Body of pancreas (tissue), 4 donors: ENCODE results near the gene BRPF3.

Experiments
- POLR2A ChIP-seq, 3 donors: fragments of 450-650 bp; IDR thresholded peaks; one replicate each; pipeline ENCODE4 v1.6.1; 2016; ENCODE audit warnings: antibody characterized with exemption in 3 of 3, mild to moderate bottlenecking in 2 of 3
- TF ChIP-seq, protein P1 (sequence below), 7 experiments: fragments of 450-650 bp in 4 of 7; fragments of 200-600 bp in 3 of 7; sonication (generic) in 3 of 7; IDR thresholded peaks; one replicate each; pipeline ENCODE4 v1.5.1; 2016 to 2019; ENCODE audit warnings: antibody characterized with exemption in 7 of 7

GRCh38 chr6:36184311-36184710, 12.2 kb upstream of the BRPF3 start:
- TF ChIP-seq, protein P1, sequence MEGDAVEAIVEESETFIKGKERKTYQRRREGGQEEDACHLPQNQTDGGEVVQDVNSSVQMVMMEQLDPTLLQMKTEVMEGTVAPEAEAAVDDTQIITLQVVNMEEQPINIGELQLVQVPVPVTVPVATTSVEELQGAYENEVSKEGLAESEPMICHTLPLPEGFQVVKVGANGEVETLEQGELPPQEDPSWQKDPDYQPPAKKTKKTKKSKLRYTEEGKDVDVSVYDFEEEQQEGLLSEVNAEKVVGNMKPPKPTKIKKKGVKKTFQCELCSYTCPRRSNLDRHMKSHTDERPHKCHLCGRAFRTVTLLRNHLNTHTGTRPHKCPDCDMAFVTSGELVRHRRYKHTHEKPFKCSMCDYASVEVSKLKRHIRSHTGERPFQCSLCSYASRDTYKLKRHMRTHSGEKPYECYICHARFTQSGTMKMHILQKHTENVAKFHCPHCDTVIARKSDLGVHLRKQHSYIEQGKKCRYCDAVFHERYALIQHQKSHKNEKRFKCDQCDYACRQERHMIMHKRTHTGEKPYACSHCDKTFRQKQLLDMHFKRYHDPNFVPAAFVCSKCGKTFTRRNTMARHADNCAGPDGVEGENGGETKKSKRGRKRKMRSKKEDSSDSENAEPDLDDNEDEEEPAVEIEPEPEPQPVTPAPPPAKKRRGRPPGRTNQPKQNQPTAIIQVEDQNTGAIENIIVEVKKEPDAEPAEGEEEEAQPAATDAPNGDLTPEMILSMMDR (IDR thresholded peaks at IDR 0.05), result no peak
- TF ChIP-seq POLR2A (IDR thresholded peaks at IDR 0.05), result no peak
